Measurements from ENCODE around the gene DNAH8. TPM values are rescaled to one million over a fixed set of nuclear protein-coding genes. Genes with fewer than 3 reads are reported as not detected.

Gene DNAH8
- total RNA-seq, 1 experiment from 2014 or later: not detected

- Histone ChIP-seq H3K9me3 (ENCODE audit: insufficient read depth, low read depth) (no peaks in the 10 kb centered on the region), H3K36me3 (ENCODE audit: low read depth) (no peaks in the 10 kb centered on the region), H3K4me3 (no peak overlapping the region), H3K4me2 (no peak overlapping the region), H3F3A (ENCODE audit: insufficient read depth, low read depth) (no peaks in the 10 kb centered on the region), H3K4me1 (replicated peaks; ENCODE audit: insufficient read depth) (no peaks in the 10 kb centered on the region), H2AFZ (no peak overlapping the region), H3K79me2 (ENCODE audit: low read depth) (no peaks in the 10 kb centered on the region), H3K27ac (no peak overlapping the region), H3K9me2 (ENCODE audit: insufficient read depth) (no peaks in the 10 kb centered on the region), H4K20me1 (ENCODE audit: insufficient read depth) (no peaks in the 10 kb centered on the region), H3K27me3 (ENCODE audit: insufficient read depth, low read depth) (peaks cover 97% of the 10 kb centered on the region)
- DNase-seq: no peak
- TF ChIP-seq EZH2 (IDR thresholded peaks at IDR 0.05; ENCODE audit: low read depth): no peak
- no peak for TF ChIP-seq CTCF (conservative IDR thresholded peaks at IDR 0.05)
- POLR2A ChIA-PET (ENCODE audit: unreplicated experiment): no interaction called here
- BruUV-seq (replicated peaks): no TSS peak
- CTCF ChIA-PET: no interaction called here
- intact Hi-C loops (cut with micrococcal nuclease; ENCODE audit: unreplicated experiment): no loop called here
Measured at GRCh38 chr6:39060467-39061160, 345.5 kb downstream of the DNAH8 start.

GRCh38 chr6:39061182-39061581 lies 346.1 kb downstream of the DNAH8 start:
- ChIA-PET POLR2A (ENCODE audit: unreplicated experiment) (no interaction called here), CTCF (no interaction called here)
- no peaks in the 10 kb centered on the region for H3K4me1 ChIP-seq (replicated peaks; ENCODE audit: insufficient read depth)
- no peaks in the 10 kb centered on the region for H3F3A ChIP-seq (ENCODE audit: insufficient read depth, low read depth)
- H4K20me1 ChIP-seq (ENCODE audit: insufficient read depth): no peaks in the 10 kb centered on the region
- intact Hi-C loops (cut with micrococcal nuclease; ENCODE audit: unreplicated experiment): no loop called here
- H3K4me3 ChIP-seq: no peak overlapping the region
- no peak overlapping the region for H3K27ac ChIP-seq
- no peaks in the 10 kb centered on the region for H3K9me2 ChIP-seq (ENCODE audit: insufficient read depth)
- H3K4me2 ChIP-seq: no peak overlapping the region
- no peak for DNase-seq
- H2AFZ ChIP-seq: no peak overlapping the region
- TF ChIP-seq CTCF (conservative IDR thresholded peaks at IDR 0.05): no peak
- peaks cover 99% of the 10 kb centered on the region for H3K27me3 ChIP-seq (ENCODE audit: insufficient read depth, low read depth)
- BruUV-seq (replicated peaks): no TSS peak
- H3K36me3 ChIP-seq (ENCODE audit: low read depth): no peaks in the 10 kb centered on the region
- no peaks in the 10 kb centered on the region for H3K79me2 ChIP-seq (ENCODE audit: low read depth)
- no peaks in the 10 kb centered on the region for H3K9me3 ChIP-seq (ENCODE audit: insufficient read depth, low read depth)

- Histone ChIP-seq H3K9me2 (ENCODE audit: insufficient read depth) (no peaks in the 10 kb centered on the region), H3K36me3 (ENCODE audit: low read depth) (no peaks in the 10 kb centered on the region), H3K79me2 (ENCODE audit: low read depth) (no peaks in the 10 kb centered on the region), H3K27ac (no peak overlapping the region), H4K20me1 (ENCODE audit: insufficient read depth) (no peaks in the 10 kb centered on the region), H3F3A (ENCODE audit: insufficient read depth, low read depth) (no peaks in the 10 kb centered on the region), H3K4me2 (no peak overlapping the region), H3K27me3 (ENCODE audit: insufficient read depth, low read depth) (peaks cover 99% of the 10 kb centered on the region), H2AFZ (no peak overlapping the region), H3K9me3 (ENCODE audit: insufficient read depth, low read depth) (no peaks in the 10 kb centered on the region), H3K4me1 (replicated peaks; ENCODE audit: insufficient read depth) (no peaks in the 10 kb centered on the region), H3K4me3 (no peak overlapping the region)
- no TSS peak for BruUV-seq (replicated peaks)
- DNase-seq: no peak
- TF ChIP-seq CTCF (conservative IDR thresholded peaks at IDR 0.05) (no peak), EZH2 (IDR thresholded peaks at IDR 0.05; ENCODE audit: low read depth) (no peak)
- CTCF ChIA-PET: no interaction called here
- POLR2A ChIA-PET (ENCODE audit: unreplicated experiment): no interaction called here
- intact Hi-C loops (cut with micrococcal nuclease; ENCODE audit: unreplicated experiment): no loop called here
Measured at GRCh38 chr6:39061588-39061987, 346.5 kb downstream of the DNAH8 start.

Measured in PC-9 (cell line).